ENCODE measurements around the gene TTLL11.

The TTLL11 gene

DNA sequence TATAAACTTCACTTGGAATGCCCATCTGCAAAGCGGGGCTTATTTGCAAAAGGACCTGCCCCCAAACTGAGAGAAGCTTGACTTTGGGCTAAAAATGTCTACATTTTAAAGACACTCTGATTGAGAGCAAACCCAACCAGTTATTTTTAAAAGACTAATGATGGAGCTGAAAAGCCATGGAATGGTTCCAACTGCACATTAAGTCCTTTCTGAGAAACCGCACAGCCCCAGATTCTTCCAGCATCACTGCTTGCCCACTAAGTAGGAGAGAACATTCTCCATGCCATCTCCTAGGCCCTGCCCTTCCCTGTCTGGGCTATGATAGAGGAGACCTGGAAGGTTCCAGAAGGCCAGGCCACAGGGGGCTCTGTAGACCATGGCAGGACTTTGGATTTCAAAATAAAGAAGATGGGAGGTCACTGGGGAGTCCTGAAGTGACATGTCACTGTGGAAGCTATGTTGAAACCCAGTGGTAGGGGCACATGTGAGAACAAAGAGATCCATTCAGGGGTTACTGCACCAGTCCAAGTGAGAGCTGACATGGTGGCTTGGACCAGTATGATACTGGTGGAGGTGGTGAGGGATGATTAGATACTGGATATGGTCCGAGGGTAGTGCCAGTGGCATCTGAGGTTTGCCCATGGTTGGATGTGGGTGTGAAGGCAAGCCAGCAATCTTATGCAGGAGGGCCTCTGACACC, 262.5 kb downstream of the TTLL11 start:
- TF ChIP-seq, protein P1, sequence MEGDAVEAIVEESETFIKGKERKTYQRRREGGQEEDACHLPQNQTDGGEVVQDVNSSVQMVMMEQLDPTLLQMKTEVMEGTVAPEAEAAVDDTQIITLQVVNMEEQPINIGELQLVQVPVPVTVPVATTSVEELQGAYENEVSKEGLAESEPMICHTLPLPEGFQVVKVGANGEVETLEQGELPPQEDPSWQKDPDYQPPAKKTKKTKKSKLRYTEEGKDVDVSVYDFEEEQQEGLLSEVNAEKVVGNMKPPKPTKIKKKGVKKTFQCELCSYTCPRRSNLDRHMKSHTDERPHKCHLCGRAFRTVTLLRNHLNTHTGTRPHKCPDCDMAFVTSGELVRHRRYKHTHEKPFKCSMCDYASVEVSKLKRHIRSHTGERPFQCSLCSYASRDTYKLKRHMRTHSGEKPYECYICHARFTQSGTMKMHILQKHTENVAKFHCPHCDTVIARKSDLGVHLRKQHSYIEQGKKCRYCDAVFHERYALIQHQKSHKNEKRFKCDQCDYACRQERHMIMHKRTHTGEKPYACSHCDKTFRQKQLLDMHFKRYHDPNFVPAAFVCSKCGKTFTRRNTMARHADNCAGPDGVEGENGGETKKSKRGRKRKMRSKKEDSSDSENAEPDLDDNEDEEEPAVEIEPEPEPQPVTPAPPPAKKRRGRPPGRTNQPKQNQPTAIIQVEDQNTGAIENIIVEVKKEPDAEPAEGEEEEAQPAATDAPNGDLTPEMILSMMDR (IDR thresholded peaks at IDR 0.05) = no peak
- TF ChIP-seq ZFX (IDR thresholded peaks at IDR 0.05; ENCODE audit: borderline replicate concordance) = no peak
- no peak overlapping the region for H3K27ac ChIP-seq

DNA sequence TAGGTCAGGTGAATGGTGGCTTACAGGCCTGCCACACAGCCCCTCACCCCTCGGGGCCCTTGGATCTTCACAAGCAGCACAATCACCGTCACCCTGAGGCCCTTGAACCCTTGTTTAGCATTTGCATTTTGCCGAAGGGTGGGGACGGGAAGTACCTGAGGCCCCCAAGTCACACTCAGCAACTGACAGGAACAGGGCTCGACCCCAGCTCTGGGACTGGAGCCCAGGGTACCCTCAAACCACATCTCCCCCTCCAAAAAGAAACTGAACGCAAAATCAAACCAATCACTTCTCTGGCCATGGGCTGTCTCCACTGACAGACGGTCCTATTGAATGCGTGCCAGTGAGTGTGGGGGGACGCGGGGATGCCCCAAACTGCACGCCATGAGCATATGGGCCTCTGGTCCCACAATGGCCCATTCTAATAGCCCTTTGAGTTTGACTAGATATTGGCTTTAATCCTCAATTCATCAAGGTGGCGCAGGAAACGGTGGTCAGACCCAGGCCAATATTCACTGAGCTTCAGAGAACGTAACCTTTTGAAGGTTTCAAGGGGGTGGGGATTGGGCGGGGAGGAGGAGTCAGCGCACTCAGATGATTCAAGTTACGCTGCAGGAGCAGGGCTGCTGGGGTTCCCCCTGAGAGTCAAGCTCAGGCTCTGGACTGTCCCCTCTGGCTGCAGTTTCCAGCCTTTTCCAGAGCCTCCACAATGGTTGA, 265.7 kb downstream of the TTLL11 start:
- no peak overlapping the region for H3K27ac ChIP-seq
- no peak for TF ChIP-seq ZFX (IDR thresholded peaks at IDR 0.05; ENCODE audit: borderline replicate concordance)

DNA sequence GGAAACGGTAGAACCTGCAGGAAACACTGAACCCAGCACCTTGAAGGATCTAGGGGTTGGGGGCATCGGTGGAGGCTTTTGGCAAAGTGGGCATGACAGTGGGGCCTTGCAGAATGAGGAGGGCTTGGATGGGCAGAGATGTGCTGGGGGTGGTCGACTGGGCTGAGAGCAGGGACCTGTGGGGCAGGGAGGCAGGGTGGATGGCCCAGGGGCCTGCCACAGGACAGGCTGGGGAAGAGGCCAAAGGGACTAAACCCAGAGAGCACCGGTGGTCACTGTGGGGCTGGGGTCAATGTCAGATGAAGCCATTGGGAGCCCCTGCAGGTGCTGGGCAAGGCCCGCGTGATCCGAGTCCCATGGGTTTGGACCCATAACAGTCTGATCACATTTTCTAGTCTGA, 266.4 kb downstream of the TTLL11 start:
- no peak overlapping the region for H3K27ac ChIP-seq
- TF ChIP-seq, protein P1 (IDR thresholded peaks at IDR 0.05) = no peak
- no peak for TF ChIP-seq ZFX (IDR thresholded peaks at IDR 0.05; ENCODE audit: borderline replicate concordance)

DNA sequence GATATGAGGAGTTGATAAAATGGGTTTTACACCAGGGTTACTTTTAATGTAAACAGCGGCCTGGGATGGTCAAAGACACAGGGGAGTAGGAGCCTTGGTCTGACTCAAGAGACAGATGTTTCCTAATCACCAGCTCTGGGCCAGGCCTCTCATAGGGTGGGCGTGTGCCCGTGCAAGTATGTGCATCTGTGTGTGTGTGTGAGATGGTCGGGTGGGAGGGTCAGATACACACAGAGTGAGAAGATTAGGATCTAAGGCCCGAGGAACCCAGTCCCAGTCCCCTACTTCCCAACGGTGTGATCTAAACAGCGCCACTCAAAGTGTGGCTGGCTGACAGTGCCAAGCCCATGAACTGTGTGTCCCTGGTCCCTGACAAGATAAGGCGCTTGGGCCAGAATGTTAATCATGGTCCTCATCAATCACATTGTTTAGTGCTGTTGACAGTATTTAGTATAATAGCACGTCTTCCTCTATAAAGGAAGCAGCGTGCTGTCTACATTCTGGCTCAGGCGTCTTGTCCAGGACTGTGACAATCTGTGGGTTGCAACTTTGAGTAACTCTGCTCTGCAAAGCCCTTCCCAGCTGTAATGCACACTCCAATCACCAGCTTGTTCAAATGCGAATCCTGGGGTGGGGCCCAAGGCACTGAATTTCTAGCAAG, 267.9 kb downstream of the TTLL11 start:
- TF ChIP-seq, protein P1 (IDR thresholded peaks at IDR 0.05) = no peak
- TF ChIP-seq ZFX (IDR thresholded peaks at IDR 0.05; ENCODE audit: borderline replicate concordance) = no peak
- no peak overlapping the region for H3K27ac ChIP-seq

DNA sequence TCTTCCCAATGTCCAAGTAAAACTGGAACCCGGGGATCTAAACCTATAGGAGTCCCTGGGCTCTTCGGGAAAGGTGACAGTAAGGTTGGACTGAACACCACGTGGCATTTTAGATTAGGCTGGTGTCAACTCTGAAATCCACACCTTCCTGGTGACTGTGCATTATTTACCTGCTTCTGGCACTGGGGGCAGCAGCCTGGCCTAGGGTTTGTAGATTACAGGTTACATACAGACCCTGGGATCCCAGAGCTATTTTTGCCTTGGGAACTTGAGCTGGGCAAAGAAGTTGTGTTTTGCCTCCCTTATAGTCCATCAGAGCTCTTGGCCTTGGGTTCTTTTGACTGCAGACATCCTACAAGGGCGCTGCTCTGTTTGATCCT, 268.5 kb downstream of the TTLL11 start:
- no peak for TF ChIP-seq ZFX (IDR thresholded peaks at IDR 0.05; ENCODE audit: borderline replicate concordance)
- TF ChIP-seq, protein P1 (IDR thresholded peaks at IDR 0.05) = 0 out of 2 replicates have a peak, but pooled peaks have one; percentile 13
- H3K27ac ChIP-seq = no peak overlapping the region

DNA sequence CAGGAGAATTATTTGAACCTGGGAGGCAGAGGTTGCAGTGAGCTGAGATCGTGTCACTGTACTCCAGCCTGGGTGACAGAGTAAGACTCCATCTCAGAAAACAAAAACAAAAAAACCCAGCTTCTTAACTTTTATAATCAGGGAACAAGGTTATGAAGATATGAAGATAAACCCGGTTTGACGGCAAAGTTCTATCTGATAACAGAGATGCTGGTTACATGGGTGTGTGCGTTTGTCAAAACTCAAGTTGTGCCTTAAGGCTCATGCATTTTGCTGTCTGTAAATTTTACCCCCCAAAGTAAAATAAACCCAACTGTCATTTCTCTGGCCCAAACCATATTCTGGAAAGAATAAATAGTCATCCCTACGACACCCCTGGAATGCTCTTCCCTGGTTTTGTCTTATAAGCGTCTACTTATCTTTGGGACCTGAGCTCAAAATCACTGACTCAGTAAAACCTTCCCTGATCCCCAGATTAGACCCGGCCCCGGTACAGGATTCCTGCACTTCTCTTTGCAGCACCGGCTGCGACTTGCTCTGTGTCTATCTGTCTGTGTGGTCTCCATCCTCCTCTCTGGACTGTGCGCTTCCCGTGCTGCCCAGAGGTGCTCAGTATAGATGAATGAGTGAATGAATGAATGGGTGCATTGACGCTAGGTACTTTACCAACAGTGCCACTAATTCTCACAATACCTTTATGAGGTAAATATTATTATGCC, 269.5 kb downstream of the TTLL11 start:
- no peak overlapping the region for H3K27ac ChIP-seq
- TF ChIP-seq, protein P1 (IDR thresholded peaks at IDR 0.05) = no peak
- no peak for TF ChIP-seq ZFX (IDR thresholded peaks at IDR 0.05; ENCODE audit: borderline replicate concordance)

Data from 22Rv1 (cell line).